Measurements from ENCODE around the gene EYS. TPM values are rescaled to one million over a fixed set of nuclear protein-coding genes. Genes with fewer than 3 reads are reported as not detected.
"Not testable (repeated sequence)": the region's sequence is repeated elsewhere in the genome, so short reads cannot be mapped to it uniquely, and the experiment has no call there.

EYS gene
- total RNA-seq, 1 donor from 2014 or later, result not detected

DNA sequence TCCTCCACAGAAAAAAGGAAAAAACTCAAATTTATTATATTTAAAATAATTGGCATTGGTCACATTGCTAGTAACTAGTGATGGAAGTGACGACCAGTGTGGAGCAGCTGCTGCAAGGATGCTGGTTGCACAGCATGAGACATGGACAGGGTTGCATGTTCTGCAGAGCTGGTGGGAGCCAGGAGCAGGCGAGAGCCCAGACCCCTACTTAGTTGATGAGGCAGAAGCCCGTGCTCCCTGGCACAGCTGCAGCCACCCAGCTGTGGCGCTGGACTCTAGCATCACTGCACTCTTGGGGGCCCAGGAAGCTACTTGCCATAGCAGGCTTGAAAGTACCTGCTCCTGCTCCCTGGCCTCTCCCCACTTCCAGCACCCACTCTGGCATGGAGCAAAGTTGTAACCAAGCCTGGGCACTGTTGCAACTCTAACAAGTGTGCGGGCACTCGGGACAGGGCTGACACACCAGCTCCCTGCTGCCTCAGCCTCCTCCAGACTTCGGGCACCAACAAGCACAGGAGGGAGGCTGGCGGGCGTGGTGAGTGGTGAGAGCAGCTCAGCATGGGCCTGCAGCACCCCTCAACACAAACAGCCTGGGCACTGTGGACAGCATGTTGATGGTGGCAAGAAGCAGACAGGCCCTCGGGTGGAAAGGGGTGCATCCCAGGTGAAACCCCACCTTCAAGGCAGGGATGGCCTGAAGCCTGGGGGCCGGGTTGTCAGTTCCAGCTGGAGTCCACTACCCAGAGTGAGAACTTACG is 69.6 kb downstream of the EYS start:
- Mint-ChIP-seq H3K4me1 (ENCODE audit: unreplicated experiment) (no peaks in the 10 kb centered on the region), H3K4me3 (ENCODE audit: unreplicated experiment) (no peak overlapping the region), H3K9me3 (ENCODE audit: unreplicated experiment) (no peaks in the 10 kb centered on the region), H3K27me3 (ENCODE audit: unreplicated experiment) (no peaks in the 10 kb centered on the region), H3K36me3 (ENCODE audit: unreplicated experiment) (no peaks in the 10 kb centered on the region), H3K27ac (ENCODE audit: unreplicated experiment) (no peak overlapping the region)
- DNase-seq (ENCODE audit: extremely low spot score, unreplicated experiment), result no peak
- TF ChIP-seq, protein P1, sequence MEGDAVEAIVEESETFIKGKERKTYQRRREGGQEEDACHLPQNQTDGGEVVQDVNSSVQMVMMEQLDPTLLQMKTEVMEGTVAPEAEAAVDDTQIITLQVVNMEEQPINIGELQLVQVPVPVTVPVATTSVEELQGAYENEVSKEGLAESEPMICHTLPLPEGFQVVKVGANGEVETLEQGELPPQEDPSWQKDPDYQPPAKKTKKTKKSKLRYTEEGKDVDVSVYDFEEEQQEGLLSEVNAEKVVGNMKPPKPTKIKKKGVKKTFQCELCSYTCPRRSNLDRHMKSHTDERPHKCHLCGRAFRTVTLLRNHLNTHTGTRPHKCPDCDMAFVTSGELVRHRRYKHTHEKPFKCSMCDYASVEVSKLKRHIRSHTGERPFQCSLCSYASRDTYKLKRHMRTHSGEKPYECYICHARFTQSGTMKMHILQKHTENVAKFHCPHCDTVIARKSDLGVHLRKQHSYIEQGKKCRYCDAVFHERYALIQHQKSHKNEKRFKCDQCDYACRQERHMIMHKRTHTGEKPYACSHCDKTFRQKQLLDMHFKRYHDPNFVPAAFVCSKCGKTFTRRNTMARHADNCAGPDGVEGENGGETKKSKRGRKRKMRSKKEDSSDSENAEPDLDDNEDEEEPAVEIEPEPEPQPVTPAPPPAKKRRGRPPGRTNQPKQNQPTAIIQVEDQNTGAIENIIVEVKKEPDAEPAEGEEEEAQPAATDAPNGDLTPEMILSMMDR (IDR thresholded peaks at IDR 0.05), result no peak

DNA sequence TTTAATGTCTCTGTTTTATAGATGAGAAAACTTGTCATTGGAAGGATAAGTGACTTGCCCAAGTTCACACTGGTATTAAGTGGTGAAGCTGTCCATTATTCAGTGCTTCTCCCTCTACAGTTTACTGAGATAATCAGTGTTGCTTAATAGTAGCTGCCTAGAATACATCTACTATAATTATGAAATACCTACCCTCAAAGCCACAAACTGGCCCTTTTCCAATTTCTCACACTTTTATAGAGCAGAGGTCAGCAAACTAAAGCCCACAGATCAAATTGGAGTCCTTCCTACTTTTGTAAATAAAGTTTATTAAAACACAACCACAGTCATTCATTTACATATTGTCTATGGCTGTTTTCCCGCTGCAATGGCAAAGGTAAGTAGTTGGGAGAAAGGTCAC is 73.5 kb downstream of the EYS start:
- Mint-ChIP-seq H3K27ac (ENCODE audit: unreplicated experiment) (no peak overlapping the region), H3K27me3 (ENCODE audit: unreplicated experiment) (no peaks in the 10 kb centered on the region), H3K36me3 (ENCODE audit: unreplicated experiment) (no peaks in the 10 kb centered on the region), H3K4me3 (ENCODE audit: unreplicated experiment) (no peak overlapping the region), H3K9me3 (ENCODE audit: unreplicated experiment) (peaks cover 2% of the 10 kb centered on the region), H3K4me1 (ENCODE audit: unreplicated experiment) (no peaks in the 10 kb centered on the region)
- DNase-seq (ENCODE audit: extremely low spot score, unreplicated experiment), result no peak
- TF ChIP-seq, protein P1 (IDR thresholded peaks at IDR 0.05), result no peak

DNA sequence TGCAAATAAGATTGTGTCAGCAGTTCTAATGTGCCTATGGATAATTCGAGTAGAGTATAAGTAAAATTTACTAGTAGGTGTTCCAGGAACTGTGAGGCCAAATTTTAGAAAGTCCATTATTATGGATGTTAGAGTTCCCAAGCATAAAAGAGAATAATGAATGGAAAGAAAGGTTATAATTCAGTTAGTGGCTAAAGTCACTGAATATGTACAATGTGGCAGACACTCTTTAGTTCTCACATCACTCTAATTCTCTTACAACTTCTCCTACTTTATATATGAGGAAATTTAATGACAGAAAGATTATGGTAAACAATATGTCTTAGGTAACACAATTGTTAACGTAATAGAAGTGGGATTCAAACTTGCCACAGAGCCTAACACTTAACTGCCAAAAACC is 75.3 kb downstream of the EYS start:
- Mint-ChIP-seq H3K36me3 (ENCODE audit: unreplicated experiment) (no peaks in the 10 kb centered on the region), H3K4me1 (ENCODE audit: unreplicated experiment) (no peaks in the 10 kb centered on the region), H3K9me3 (ENCODE audit: unreplicated experiment) (peaks cover 7% of the 10 kb centered on the region), H3K27me3 (ENCODE audit: unreplicated experiment) (no peaks in the 10 kb centered on the region), H3K27ac (ENCODE audit: unreplicated experiment) (no peak overlapping the region), H3K4me3 (ENCODE audit: unreplicated experiment) (no peak overlapping the region)
- DNase-seq (ENCODE audit: extremely low spot score, unreplicated experiment), result no peak
- TF ChIP-seq, protein P1 (IDR thresholded peaks at IDR 0.05), result no peak

DNA sequence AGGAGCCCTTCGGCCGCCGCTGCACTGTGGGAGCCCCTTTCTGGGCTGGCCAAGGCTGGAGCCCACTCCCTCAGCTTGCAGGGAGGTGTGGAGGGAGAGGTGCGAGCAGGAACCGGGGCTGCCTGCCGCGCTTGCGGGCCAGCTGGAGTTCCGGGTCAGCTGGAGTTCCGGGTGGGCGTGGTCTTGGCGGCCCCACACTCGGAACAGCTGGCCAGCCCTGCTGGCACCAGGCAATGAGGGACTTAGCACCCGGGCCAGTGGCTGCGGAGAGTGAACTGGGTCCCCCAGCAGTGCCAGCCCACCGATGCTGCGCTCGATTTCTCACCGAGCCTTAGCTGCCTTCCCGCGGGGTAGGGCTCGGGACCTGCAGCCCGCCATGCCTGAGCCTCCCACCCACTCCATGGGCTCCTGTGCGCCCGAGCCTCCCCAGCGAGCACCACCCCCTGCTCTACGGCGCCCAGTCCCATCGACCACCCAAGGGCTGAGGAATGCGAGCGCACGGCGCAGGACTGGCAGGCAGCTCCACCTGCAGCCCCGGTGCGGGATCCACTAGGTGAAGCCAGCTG is 79.5 kb downstream of the EYS start:
- DNase-seq (ENCODE audit: extremely low spot score, unreplicated experiment); H3K27ac Mint-ChIP-seq (ENCODE audit: unreplicated experiment); H3K4me1 Mint-ChIP-seq (ENCODE audit: unreplicated experiment); H3K27me3 Mint-ChIP-seq (ENCODE audit: unreplicated experiment); H3K4me3 Mint-ChIP-seq (ENCODE audit: unreplicated experiment); H3K36me3 Mint-ChIP-seq (ENCODE audit: unreplicated experiment): not testable (repeated sequence)
- H3K9me3 Mint-ChIP-seq (ENCODE audit: unreplicated experiment), result peaks cover 13% of the 10 kb centered on the region

DNA sequence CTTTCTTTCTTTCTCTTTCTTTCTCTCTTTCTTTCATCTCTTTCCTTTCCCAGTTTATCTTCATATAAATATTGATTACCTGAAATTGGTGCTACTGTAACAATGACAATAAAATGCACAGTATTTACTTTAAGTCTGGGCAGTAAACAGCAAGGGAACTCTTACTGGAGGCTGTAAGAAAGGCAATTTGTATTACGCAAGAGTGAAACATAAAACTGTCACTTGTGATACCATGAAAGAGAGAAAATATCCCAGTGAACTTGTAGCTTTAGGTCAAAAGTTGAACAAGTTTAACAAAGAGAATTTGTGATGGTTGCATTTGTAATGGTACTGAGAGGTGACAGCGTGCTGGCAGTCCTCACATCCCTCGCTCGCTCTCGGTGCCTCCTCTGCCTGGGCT is 80.0 kb downstream of the EYS start:
- no peaks in the 10 kb centered on the region for H3K36me3 Mint-ChIP-seq (ENCODE audit: unreplicated experiment)
- H3K9me3 Mint-ChIP-seq (ENCODE audit: unreplicated experiment), result peaks cover 13% of the 10 kb centered on the region
- H3K4me1 Mint-ChIP-seq (ENCODE audit: unreplicated experiment), result no peaks in the 10 kb centered on the region
- no peak overlapping the region for H3K4me3 Mint-ChIP-seq (ENCODE audit: unreplicated experiment)
- DNase-seq (ENCODE audit: extremely low spot score, unreplicated experiment), result no peak
- H3K27me3 Mint-ChIP-seq (ENCODE audit: unreplicated experiment), result no peaks in the 10 kb centered on the region
- H3K27ac Mint-ChIP-seq (ENCODE audit: unreplicated experiment), result no peak overlapping the region
- TF ChIP-seq, protein P1 (IDR thresholded peaks at IDR 0.05), result no peak
